ENCODE measurements around the gene GNG11.
"Not testable (repeated sequence)": the region's sequence is repeated elsewhere in the genome, so short reads cannot be mapped to it uniquely, and the experiment has no call there.

The GNG11 gene

GRCh38 chr7:93914581-93915066 lies 6.9 kb upstream of the GNG11 start:
- no peak for TF ChIP-seq ELF4 (IDR thresholded peaks at IDR 0.05)
- TF ChIP-seq HDGF (IDR thresholded peaks at IDR 0.05; ENCODE audit: borderline replicate concordance), result no peak
- POLR2A ChIA-PET, result no interaction called here
- CTCF ChIA-PET, result no interaction called here
- no peak for DNase-seq (ENCODE audit: extremely low spot score)

DNA sequence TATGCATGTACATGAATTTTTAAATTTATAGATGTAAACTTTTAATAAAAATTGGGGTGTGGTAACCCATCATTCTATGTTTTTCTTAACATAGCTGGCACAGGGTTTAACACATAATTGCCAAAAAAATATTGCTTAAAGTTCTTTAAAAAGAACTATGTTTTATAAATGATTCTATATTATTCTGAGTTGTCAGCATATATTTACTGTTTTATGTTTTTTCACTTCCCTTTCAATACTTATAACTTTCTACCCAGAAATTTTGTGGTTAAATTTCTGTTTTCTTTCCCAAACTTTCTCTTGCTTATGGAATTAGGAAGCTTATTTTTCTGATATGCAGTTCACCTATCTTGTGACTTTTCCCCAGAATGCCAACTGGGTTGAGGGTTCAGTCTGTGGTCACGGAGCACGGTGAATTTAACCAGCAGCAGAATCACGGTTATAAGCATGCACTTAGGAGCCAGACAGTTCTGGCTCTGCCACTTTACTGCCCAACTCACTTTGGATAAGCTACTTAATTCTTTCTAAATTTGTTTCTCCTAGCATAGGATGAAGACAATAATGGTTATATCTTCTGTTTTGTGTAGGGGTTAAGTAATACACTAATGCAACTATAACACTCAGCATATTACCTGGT lies 6.2 kb upstream of the GNG11 start:
- POLR2A ChIA-PET; CTCF ChIA-PET; DNase-seq (ENCODE audit: extremely low spot score): not testable (repeated sequence)

- POLR2A ChIA-PET; DNase-seq (ENCODE audit: extremely low spot score); CTCF ChIA-PET: not testable (repeated sequence)
Measured at GRCh38 chr7:93915888-93916287, 5.6 kb upstream of the GNG11 start.

- CTCF ChIA-PET; DNase-seq (ENCODE audit: extremely low spot score); POLR2A ChIA-PET: not testable (repeated sequence)
Measured at GRCh38 chr7:93916315-93916714, 5.2 kb upstream of the GNG11 start.

GRCh38 chr7:93920496-93921182 lies 896 bp upstream of the GNG11 start:
- TF ChIP-seq FOXM1 (IDR thresholded peaks at IDR 0.05; ENCODE audit: borderline replicate concordance) (no peak), NFRKB (IDR thresholded peaks at IDR 0.05) (no peak), SUZ12 (IDR thresholded peaks at IDR 0.05) (no peak), BHLHE40 (IDR thresholded peaks at IDR 0.05; ENCODE audit: borderline replicate concordance) (no peak), ZNF384 (IDR thresholded peaks at IDR 0.05) (no peak), SP1 (IDR thresholded peaks at IDR 0.05) (no peak), L3MBTL2 (conservative IDR thresholded peaks at IDR 0.05) (no peak), FOXK2 (IDR thresholded peaks at IDR 0.05) (no peak), CTBP1 (IDR thresholded peaks at IDR 0.05; ENCODE audit: borderline replicate concordance) (no peak), FOXA1 (IDR thresholded peaks at IDR 0.05) (no peak), HDGF (IDR thresholded peaks at IDR 0.05; ENCODE audit: borderline replicate concordance) (no peak), LEF1 (IDR thresholded peaks at IDR 0.05; ENCODE audit: borderline replicate concordance) (no peak), ELF4 (IDR thresholded peaks at IDR 0.05) (no peak), ARNT (IDR thresholded peaks at IDR 0.05) (no peak), TARDBP (IDR thresholded peaks at IDR 0.05) (no peak)
- TF ChIP-seq, protein P1, sequence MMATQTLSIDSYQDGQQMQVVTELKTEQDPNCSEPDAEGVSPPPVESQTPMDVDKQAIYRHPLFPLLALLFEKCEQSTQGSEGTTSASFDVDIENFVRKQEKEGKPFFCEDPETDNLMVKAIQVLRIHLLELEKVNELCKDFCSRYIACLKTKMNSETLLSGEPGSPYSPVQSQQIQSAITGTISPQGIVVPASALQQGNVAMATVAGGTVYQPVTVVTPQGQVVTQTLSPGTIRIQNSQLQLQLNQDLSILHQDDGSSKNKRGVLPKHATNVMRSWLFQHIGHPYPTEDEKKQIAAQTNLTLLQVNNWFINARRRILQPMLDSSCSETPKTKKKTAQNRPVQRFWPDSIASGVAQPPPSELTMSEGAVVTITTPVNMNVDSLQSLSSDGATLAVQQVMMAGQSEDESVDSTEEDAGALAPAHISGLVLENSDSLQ (IDR thresholded peaks at IDR 0.05), result no peak
- ChIA-PET CTCF (interaction anchor here (0.6 to 0.9 kb wide), 3 partner anchors 10 to 477 kb away, joined by 3 read pairs; partner anchors contain the start of gene GNGT1), POLR2A (interaction anchor here (1.4 kb wide), 1 partner anchor 10 kb away, joined by 5 read pairs; no protein-coding TSS in a partner anchor)
- no peak for DNase-seq (ENCODE audit: extremely low spot score)

- CTCF ChIA-PET, result interaction anchor here (0.7 kb wide), 1 partner anchor 478 kb away, joined by 3 read pairs; no protein-coding TSS in a partner anchor
- TF ChIP-seq TARDBP (IDR thresholded peaks at IDR 0.05) (no peak), HDGF (IDR thresholded peaks at IDR 0.05; ENCODE audit: borderline replicate concordance) (no peak), CTBP1 (IDR thresholded peaks at IDR 0.05; ENCODE audit: borderline replicate concordance) (no peak), NFRKB (IDR thresholded peaks at IDR 0.05) (no peak), ZNF384 (IDR thresholded peaks at IDR 0.05) (no peak), L3MBTL2 (conservative IDR thresholded peaks at IDR 0.05) (no peak), FOXA1 (IDR thresholded peaks at IDR 0.05) (no peak), ELF4 (IDR thresholded peaks at IDR 0.05) (no peak), ARNT (IDR thresholded peaks at IDR 0.05) (no peak), FOXM1 (IDR thresholded peaks at IDR 0.05; ENCODE audit: borderline replicate concordance) (no peak)
- TF ChIP-seq, protein P1 (IDR thresholded peaks at IDR 0.05), result no peak
- DNase-seq (ENCODE audit: extremely low spot score), result no peak
- POLR2A ChIA-PET, result interaction anchor here (1.4 kb wide), 1 partner anchor 11 kb away, joined by 5 read pairs; no protein-coding TSS in a partner anchor
Measured at GRCh38 chr7:93921186-93921585, 349 bp upstream of the GNG11 start.

DNA sequence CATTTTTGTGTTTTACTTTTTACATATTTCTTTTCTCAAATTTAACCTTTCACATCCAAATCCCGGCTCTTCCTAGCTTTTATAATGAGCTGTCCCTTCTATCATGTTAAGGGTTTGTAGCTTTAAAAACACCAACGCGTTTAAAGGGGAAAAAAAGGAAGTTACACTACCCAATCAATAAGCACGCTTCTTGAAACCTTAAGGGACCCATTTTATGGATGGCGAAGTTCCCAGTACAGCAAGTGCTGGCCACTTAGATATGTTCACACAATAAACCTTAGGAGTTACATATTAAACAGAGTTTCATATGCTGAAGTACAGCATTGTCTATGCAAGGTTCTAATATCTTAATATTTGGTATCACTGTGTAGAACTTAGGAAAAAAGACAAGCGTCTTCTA lies 1.8 kb downstream of the GNG11 start:
- no peak for TF ChIP-seq LEF1 (IDR thresholded peaks at IDR 0.05; ENCODE audit: borderline replicate concordance)
- no peak for TF ChIP-seq L3MBTL2 (conservative IDR thresholded peaks at IDR 0.05)
- no peak for TF ChIP-seq NFRKB (IDR thresholded peaks at IDR 0.05)
- TF ChIP-seq HDGF (IDR thresholded peaks at IDR 0.05; ENCODE audit: borderline replicate concordance), result no peak
- TF ChIP-seq, protein P1 (IDR thresholded peaks at IDR 0.05), result no peak
- DNase-seq (ENCODE audit: extremely low spot score), result no peak
- ChIA-PET CTCF (no interaction called here), POLR2A (no interaction called here)

All from HEK293T (cell line).